Sigmoid colon (tissue), 7 donors: Measurements from ENCODE around the gene BRIP1. TPM values are rescaled to one million over a fixed set of nuclear protein-coding genes. Genes with fewer than 3 reads are reported as not detected.
"Not testable (repeated sequence)": the region's sequence is repeated elsewhere in the genome, so short reads cannot be mapped to it uniquely, and the experiment has no call there.

Source experiments
- DNase-seq: peaks from one replicate; pipeline ENCODE4 v3.0.0-alpha.2; 2019
- H3K27ac ChIP-seq, 4 donors: fragments of 200-600 bp; sonication (generic); one replicate each; pipeline ENCODE4 v1.5.1; 2016 to 2019; ENCODE audit warnings: mild to moderate bottlenecking in 1 of 4
- H3K27me3 ChIP-seq, 3 donors: fragments of 200-600 bp; sonication (generic); one replicate each; pipeline ENCODE4 v1.5.1; 2019; ENCODE audit warnings: mild to moderate bottlenecking in 1 of 3
- H3K36me3 ChIP-seq, 4 donors: fragments of 200-600 bp; sonication (generic); one replicate each; pipeline ENCODE4 v1.5.1; 2016 to 2019
- H3K4me1 ChIP-seq, 4 donors: fragments of 200-600 bp; sonication (generic); one replicate each; pipeline ENCODE4 v1.5.1; 2017 to 2019
- H3K4me3 ChIP-seq, 4 donors: fragments of 200-600 bp; sonication (generic); one replicate each; pipeline ENCODE4 v1.5.1; 2017 to 2019; ENCODE audit warnings: mild to moderate bottlenecking in 2 of 4, moderate library complexity in 1 of 4
- H3K9me3 ChIP-seq, 4 donors: fragments of 200-600 bp in 3 of 4; sonication (generic) in 3 of 4; one replicate each; pipeline versions ENCODE4 v1.5.1 to v1.6.1; 2013 to 2019
- EP300 ChIP-seq, 4 donors: sonication (generic); formaldehyde crosslinking; IDR thresholded peaks; one replicate each; pipeline ENCODE4 v1.6.1; 2017; ENCODE audit warnings: antibody characterized with exemption in 4 of 4
- POLR2A ChIP-seq, 2 donors: fragments of 450-650 bp; IDR thresholded peaks; one replicate each; pipeline ENCODE4 v1.6.1; 2016; ENCODE audit warnings: antibody characterized with exemption in 2 of 2, mild to moderate bottlenecking in 2 of 2, moderate library complexity in 2 of 2
- POLR2AphosphoS5 ChIP-seq, 4 donors: sonication (generic); formaldehyde crosslinking; IDR thresholded peaks; one replicate each; pipeline ENCODE4 v1.6.1; 2017; ENCODE audit warnings: antibody characterized with exemption in 4 of 4
- WGBS, 2 donors: extraction: QIAGEN DNeasy Blood & Tissue Kit; methylation state at CpG; one replicate each; pipeline ENCODE4 v1.1.7; 2013; 5-methylcytosine and 5-hydroxymethylcytosine counted together
- intact Hi-C: fragments of 100-400 bp; cut with DNase I; formaldehyde crosslinking; loops from one replicate; pipeline ENCODE4 v1.15.1; 2023
- polyA plus RNA-seq, 3 donors: library from polyadenylated mRNA; stranded (reverse); fragments of 200-250 nt; gene quantifications; one replicate each; pipeline ENCODE4 v1.2.3, GENCODE V29; 2013
- total RNA-seq, 4 donors: library from RNA; depleted of rRNA; stranded (reverse); fragments of >200 nt; gene quantifications; one replicate each; pipeline ENCODE4 v1.1.0, GENCODE V29; 2016
- TF ChIP-seq, protein P1 (sequence below), 4 experiments: fragments of 450-650 bp in 3 of 4; fragments of 200-600 bp in 1 of 4; IDR thresholded peaks; one replicate each; pipeline ENCODE4 v1.5.1; 2016 to 2019; ENCODE audit warnings: antibody characterized with exemption in 4 of 4, mild to moderate bottlenecking in 3 of 4, moderate library complexity in 2 of 4
- donor health status: healthy with polysubstance abuse.
- donor health status: Bipolar disorder and iron deficiency.
- donor health status: healthy.

Gene BRIP1
- total and polyA plus RNA-seq, 7 donors = under 0.01 to 1.5 (median 0.41) TPM; not detected in 1

DNA sequence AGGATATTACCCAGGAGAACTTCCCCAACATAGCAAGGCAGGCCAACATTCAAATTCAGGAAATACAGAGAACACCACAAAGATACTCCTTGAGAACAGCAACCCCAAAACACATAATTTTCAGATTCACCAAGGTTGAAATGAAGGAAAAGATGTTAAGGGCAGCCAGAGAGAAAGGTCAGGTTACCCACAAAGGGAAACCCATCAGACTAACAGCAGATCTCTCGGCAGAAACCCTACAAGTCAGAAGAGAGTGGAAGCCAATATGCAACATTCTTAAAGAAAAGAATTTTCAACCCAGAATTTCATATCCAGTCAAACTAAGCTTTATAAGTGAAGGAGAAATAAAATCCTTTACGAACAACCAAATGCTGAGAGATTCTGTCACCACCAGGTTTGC is 188.7 kb downstream of the BRIP1 start:
- intact Hi-C loops, H3K36me3 ChIP-seq, H3K27me3 ChIP-seq, H3K4me1 ChIP-seq, H3K4me3 ChIP-seq, H3K27ac ChIP-seq, H3K9me3 ChIP-seq, DNase-seq: not testable (repeated sequence)
- WGBS, 2 donors = 96 to 97% methylated on average over 2 of the region's 2 CpGs

DNA sequence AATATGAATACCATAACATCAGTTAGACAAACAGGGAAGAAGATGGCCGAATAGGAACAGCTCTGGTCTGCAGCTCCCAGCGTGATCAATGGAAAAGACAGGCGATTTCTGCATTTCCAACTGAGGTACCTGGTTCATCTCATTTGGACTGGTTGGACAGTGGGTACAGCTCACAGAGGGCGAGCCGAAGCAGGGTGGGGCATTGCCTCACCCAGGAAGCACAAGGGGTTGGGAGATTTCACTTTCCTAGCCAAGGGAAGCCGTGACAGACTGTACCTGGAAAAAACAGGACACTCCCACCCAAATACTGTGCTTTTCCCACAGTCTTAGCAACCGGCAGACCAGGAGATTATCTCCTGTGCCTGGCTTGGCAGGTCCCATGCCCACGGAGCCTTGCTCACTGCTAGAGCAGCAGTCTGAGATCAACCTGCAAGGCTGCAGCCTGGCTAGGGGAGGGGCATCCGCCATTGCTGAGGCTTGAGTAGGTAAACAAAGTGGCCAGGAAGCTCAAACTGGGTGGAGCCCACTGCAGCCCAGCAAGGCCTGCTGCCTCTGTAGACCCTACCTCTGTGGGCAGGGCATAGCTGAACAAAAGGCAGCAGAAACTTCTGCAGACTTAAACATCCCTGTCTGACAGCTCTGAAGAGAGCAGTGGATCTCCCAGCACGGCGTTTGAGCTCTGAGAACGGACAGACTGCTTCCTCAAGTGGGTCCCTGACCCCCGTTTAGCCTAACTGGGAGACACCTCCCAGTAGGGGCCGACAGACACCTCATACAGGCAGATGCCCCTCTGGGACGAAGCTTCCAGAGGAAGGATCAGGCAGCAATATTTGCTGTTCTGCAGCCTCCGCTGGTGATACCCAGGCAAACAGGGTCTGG is 190.1 kb downstream of the BRIP1 start:
- H3K4me3 ChIP-seq, H3K4me1 ChIP-seq, H3K27ac ChIP-seq, DNase-seq, H3K9me3 ChIP-seq, H3K36me3 ChIP-seq, H3K27me3 ChIP-seq, intact Hi-C loops: not testable (repeated sequence)
- 70 to 88% methylated on average over 16 of the region's 16 CpGs for WGBS, 2 donors

DNA sequence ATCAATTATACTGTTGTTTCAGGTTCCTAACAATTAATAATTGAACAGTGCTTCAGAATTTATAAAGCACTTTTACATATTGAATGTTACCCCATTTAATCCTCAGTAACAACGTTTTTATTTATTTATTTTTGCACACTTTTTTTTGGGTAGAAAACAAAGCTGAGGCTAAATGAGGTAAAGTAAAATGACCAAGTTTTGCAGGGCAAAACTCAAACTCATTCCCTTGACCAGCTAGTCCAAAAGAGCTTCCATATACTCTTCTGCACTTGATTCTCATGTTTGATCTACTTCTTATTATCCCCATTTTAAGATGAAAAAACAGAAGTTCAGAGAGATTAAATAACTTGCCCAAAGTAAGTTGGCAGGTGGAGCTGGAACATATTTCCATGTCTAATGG is 191.2 kb downstream of the BRIP1 start:
- Histone ChIP-seq H3K9me3 (peaks cover 0 to 1% (median 0%) of the 10 kb centered on the region in 4 donors), H3K36me3 (no peaks in the 10 kb centered on the region), H3K27me3 (no peaks in the 10 kb centered on the region), H3K27ac (no peak overlapping the region), H3K4me3 (no peak overlapping the region), H3K4me1 (no peaks in the 10 kb centered on the region)
- intact Hi-C loops = no loop called here
- 47 to 73% methylated on average over 1 of the region's 1 CpG for WGBS, 2 donors
- DNase-seq = no peak
- TF ChIP-seq POLR2A (IDR thresholded peaks at IDR 0.05) = no peak
- TF ChIP-seq EP300 (IDR thresholded peaks at IDR 0.05) = no peak
- no peak for TF ChIP-seq POLR2AphosphoS5 (IDR thresholded peaks at IDR 0.05)
- TF ChIP-seq, protein P1, sequence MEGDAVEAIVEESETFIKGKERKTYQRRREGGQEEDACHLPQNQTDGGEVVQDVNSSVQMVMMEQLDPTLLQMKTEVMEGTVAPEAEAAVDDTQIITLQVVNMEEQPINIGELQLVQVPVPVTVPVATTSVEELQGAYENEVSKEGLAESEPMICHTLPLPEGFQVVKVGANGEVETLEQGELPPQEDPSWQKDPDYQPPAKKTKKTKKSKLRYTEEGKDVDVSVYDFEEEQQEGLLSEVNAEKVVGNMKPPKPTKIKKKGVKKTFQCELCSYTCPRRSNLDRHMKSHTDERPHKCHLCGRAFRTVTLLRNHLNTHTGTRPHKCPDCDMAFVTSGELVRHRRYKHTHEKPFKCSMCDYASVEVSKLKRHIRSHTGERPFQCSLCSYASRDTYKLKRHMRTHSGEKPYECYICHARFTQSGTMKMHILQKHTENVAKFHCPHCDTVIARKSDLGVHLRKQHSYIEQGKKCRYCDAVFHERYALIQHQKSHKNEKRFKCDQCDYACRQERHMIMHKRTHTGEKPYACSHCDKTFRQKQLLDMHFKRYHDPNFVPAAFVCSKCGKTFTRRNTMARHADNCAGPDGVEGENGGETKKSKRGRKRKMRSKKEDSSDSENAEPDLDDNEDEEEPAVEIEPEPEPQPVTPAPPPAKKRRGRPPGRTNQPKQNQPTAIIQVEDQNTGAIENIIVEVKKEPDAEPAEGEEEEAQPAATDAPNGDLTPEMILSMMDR (IDR thresholded peaks at IDR 0.05) = no peak

DNA sequence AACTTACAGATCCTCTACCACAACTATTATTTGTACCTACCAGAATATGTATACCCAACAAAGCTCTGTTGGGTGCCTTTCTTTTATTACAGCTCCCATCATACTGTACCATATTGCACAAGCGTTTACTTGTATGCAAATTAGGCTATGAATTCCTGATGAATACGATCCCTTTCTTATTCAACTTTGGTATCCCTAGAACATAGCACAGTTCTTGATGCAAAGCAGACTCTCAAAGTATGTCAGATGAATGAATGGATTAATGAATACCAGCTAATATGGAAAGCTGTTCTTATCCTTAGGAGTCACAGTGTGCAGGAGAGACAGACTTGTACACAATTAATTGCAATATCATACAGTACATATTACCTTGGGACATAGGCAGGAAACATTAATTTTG is 192.6 kb downstream of the BRIP1 start:
- DNase-seq = no peak
- H3K4me1 ChIP-seq = no peaks in the 10 kb centered on the region
- no peaks in the 10 kb centered on the region for H3K27me3 ChIP-seq
- no peak overlapping the region for H3K4me3 ChIP-seq
- WGBS, 2 donors = 86 to 90% methylated on average over 2 of the region's 2 CpGs
- no peaks in the 10 kb centered on the region for H3K36me3 ChIP-seq
- peaks cover 0 to 1% (median 0%) of the 10 kb centered on the region in 4 donors for H3K9me3 ChIP-seq
- intact Hi-C loops = no loop called here
- no peak overlapping the region for H3K27ac ChIP-seq
- TF ChIP-seq POLR2A (IDR thresholded peaks at IDR 0.05) (no peak), EP300 (IDR thresholded peaks at IDR 0.05) (no peak), POLR2AphosphoS5 (IDR thresholded peaks at IDR 0.05) (no peak)
- TF ChIP-seq, protein P1 (IDR thresholded peaks at IDR 0.05) = no peak

DNA sequence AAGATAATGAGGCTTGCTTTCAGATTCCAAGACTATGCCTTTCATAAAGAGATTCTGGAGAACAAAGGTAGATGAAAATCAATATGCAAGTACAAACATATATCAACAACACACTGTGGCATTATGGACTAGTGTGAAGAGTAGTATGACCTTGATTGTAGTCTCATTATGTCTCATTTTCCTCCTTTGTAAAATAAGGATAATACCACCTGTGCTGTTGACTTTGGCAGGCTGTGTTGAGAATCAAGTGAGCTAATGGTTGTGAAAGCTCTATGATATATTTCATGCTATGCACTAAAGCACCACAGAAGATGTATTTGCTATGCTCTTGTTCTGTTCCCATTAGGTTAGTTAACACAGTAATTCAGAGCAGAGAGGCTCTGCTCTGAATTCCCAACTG is 193.8 kb downstream of the BRIP1 start:
- Histone ChIP-seq H3K9me3 (peaks cover 0 to under 1% (median 0%) of the 10 kb centered on the region in 4 donors), H3K36me3 (no peaks in the 10 kb centered on the region), H3K4me1 (no peaks in the 10 kb centered on the region), H3K27ac (no peak overlapping the region), H3K4me3 (no peak overlapping the region), H3K27me3 (no peaks in the 10 kb centered on the region)
- intact Hi-C loops = no loop called here
- DNase-seq = no peak
- TF ChIP-seq POLR2A (IDR thresholded peaks at IDR 0.05) = peak in 1 of 2 donors; percentile 5
- TF ChIP-seq, protein P1 (IDR thresholded peaks at IDR 0.05) = no peak

DNA sequence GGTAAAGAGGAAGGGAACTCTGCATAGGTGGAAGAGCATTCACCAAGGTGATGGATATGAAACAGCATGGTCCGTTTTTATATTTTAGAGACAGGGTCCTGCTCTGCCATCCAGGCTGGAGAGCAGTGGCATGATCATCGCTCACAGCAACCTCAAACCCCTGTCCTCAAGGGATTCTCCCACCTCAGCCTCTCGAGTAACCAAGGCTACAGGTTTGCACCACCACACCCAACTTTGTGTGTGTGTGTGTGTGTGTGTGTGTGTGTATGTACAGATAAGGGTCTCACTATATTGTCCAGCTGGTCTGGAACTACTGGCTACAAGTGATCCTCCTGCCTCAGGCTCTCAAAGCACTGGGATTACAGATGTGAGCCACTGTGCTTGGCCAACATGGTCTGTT is 194.8 kb downstream of the BRIP1 start:
- H3K9me3 ChIP-seq = no peaks in the 10 kb centered on the region
- H3K4me3 ChIP-seq = no peak overlapping the region
- H3K27me3 ChIP-seq = no peaks in the 10 kb centered on the region
- DNase-seq = no peak
- no peak overlapping the region for H3K27ac ChIP-seq
- TF ChIP-seq EP300 (IDR thresholded peaks at IDR 0.05) (no peak), POLR2AphosphoS5 (IDR thresholded peaks at IDR 0.05) (no peak), POLR2A (IDR thresholded peaks at IDR 0.05) (no peak)
- TF ChIP-seq, protein P1 (IDR thresholded peaks at IDR 0.05) = no peak
- H3K36me3 ChIP-seq = no peaks in the 10 kb centered on the region
- no peaks in the 10 kb centered on the region for H3K4me1 ChIP-seq
- 88 to 91% methylated on average over 3 of the region's 3 CpGs for WGBS, 2 donors
- intact Hi-C loops = no loop called here

DNA sequence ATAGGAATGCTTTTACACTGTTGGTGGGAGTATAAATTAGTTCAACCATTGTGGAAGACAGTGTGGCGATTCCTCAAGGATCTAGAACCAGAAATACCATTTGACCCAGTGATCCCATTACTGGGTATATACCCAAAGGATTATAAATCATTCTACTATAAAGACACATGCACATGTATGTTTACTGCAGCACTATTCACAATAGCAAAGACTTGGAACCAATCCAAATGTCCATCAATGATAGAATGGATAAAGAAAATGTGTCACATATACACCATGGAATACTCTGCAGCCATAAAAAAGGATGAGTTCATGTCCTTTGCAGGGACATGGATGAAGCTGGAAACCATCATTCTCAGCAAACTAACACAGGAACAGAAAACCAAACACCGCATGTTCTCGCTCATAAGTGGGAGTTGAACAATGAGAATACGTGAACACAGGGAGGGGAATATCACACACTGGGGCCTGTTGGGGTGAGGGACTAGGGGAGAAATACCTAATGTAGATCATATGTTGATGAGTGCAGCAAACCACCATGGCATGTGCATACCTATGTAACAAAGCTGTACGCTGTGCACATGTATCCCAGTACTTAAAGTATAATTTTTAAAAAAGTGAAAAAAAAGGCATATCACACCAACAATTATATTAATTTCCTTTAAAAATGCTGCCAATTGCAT is 196.8 kb downstream of the BRIP1 start:
- WGBS, 2 donors = 96 to 98% methylated on average over 4 of the region's 5 CpGs
- DNase-seq, H3K36me3 ChIP-seq, H3K27me3 ChIP-seq, intact Hi-C loops, H3K4me3 ChIP-seq, H3K4me1 ChIP-seq, H3K27ac ChIP-seq, H3K9me3 ChIP-seq: not testable (repeated sequence)
